IMR-90 (cell line): ENCODE data around the gene RAD51B. TPM values are rescaled to one million over a fixed set of nuclear protein-coding genes. Genes with fewer than 3 reads are reported as not detected.

Experiments used
- ATAC-seq: fragments of 200-7000 bp; cut with Tn5 transposase; 2 replicates; pipeline ENCODE4 v1.9.1; 2020; ENCODE audit warnings: low read depth, mild to moderate bottlenecking, moderate library complexity
- BruUV-seq: library from RNA; stranded (reverse); fragments of 400-500 nt; replicated peaks from 2 replicates; lab custom pipeline; 2021; lab: Mats Ljungman, UMichigan
- CTCF ChIA-PET: fragments of 300-600 bp; formaldehyde crosslinking; extraction: SDS; loops from one replicate; lab custom pipeline; 2021; ENCODE audit warnings: antibody characterized with exemption; lab: Yijun Ruan, JAX
- POLR2A ChIA-PET: fragments of 300-600 bp; sonication (Branson Sonifier 250); formaldehyde crosslinking; loops from one replicate; lab custom pipeline; 2022; ENCODE audit warnings: antibody characterized with exemption; ENCODE audit not compliant: unreplicated experiment; lab: Charles Lee
- DNase-seq: peaks from one replicate; pipeline ENCODE4 v3.0.0; 2013
- H2AFZ ChIP-seq: replicated peaks from 2 replicates; pipeline ENCODE3; 2013; ENCODE audit warnings: low read length, mild to moderate bottlenecking; ENCODE audit not compliant: poor library complexity
- H2AK5ac ChIP-seq: 2 replicates; pipeline ENCODE4 v1.6.1; 2013; ENCODE audit warnings: low read depth, low read length, inconsistent platforms
- H2AK9ac ChIP-seq: replicated peaks from 2 replicates; pipeline ENCODE3; 2013; ENCODE audit warnings: mild to moderate bottlenecking, low read depth, low read length, moderate library complexity; ENCODE audit not compliant: poor library complexity
- H2BK120ac ChIP-seq: 2 replicates; pipeline ENCODE4 v1.6.1; 2013; ENCODE audit warnings: low read depth, low read length, inconsistent platforms
- H2BK15ac ChIP-seq: 3 replicates; pipeline ENCODE4 v1.6.1; 2013; ENCODE audit warnings: low read depth, low read length, inconsistent platforms
- H2BK20ac ChIP-seq: 2 replicates; pipeline ENCODE4 v1.6.1; 2013; ENCODE audit warnings: low read depth, mild to moderate bottlenecking, inconsistent platforms, low read length, moderate library complexity
- H2BK5ac ChIP-seq: 2 replicates; pipeline ENCODE4 v1.6.1; 2013; ENCODE audit warnings: mild to moderate bottlenecking, low read depth, low read length, inconsistent platforms; ENCODE audit not compliant: poor library complexity, severe bottlenecking
- H3K14ac ChIP-seq: replicated peaks from 2 replicates; pipeline ENCODE4 v1.6.1; 2013; ENCODE audit warnings: low read depth, low read length, inconsistent platforms
- H3K18ac ChIP-seq: 2 replicates; pipeline ENCODE4 v1.6.1; 2013; ENCODE audit warnings: low read depth, low read length, control low read depth
- H3K23ac ChIP-seq: 2 replicates; pipeline ENCODE4 v1.6.1; 2013; ENCODE audit warnings: low read depth, low read length, inconsistent platforms
- H3K27ac ChIP-seq: 2 replicates; pipeline ENCODE4 v1.5.1; 2013; ENCODE audit warnings: mild to moderate bottlenecking, control low read depth, low read length; ENCODE audit not compliant: insufficient read depth
- H3K27me3 ChIP-seq: 2 replicates; pipeline ENCODE4 v1.6.1; 2013; ENCODE audit warnings: low read length; ENCODE audit not compliant: control insufficient read depth, insufficient read depth
- H3K36me3 ChIP-seq: 2 replicates; pipeline ENCODE4 v1.6.1; 2013; ENCODE audit warnings: low read length, mixed read lengths; ENCODE audit not compliant: control insufficient read depth, insufficient read depth
- H3K4ac ChIP-seq: 2 replicates; pipeline ENCODE4 v1.6.1; 2013; ENCODE audit warnings: low read depth, low read length, inconsistent platforms
- H3K4me1 ChIP-seq: 2 replicates; pipeline ENCODE4 v1.6.1; 2013; ENCODE audit warnings: low read length, mixed read lengths; ENCODE audit not compliant: control insufficient read depth, insufficient read depth
- H3K4me2 ChIP-seq: 2 replicates; pipeline ENCODE4 v1.6.1; 2013; ENCODE audit warnings: low read depth, mild to moderate bottlenecking, control low read depth, low read length, moderate library complexity
- H3K4me3 ChIP-seq: 2 replicates; pipeline ENCODE4 v1.5.1; 2013; ENCODE audit warnings: low read depth, mild to moderate bottlenecking, control low read depth, low read length, moderate library complexity; ENCODE audit not compliant: insufficient read depth
- H3K56ac ChIP-seq: 2 replicates; pipeline ENCODE4 v1.6.1; 2013; ENCODE audit warnings: low read length, inconsistent platforms; ENCODE audit not compliant: insufficient read depth; ENCODE audit errors: extremely low read depth
- H3K79me1 ChIP-seq, 2 experiments: 2 replicates each; pipeline ENCODE4 v1.6.1; 2013; ENCODE audit warnings: low read length in 2 of 2, inconsistent platforms in 1 of 2, low read depth in 1 of 2
- H3K9ac ChIP-seq: 2 replicates; pipeline ENCODE4 v1.6.1; 2013; ENCODE audit warnings: low read depth, low read length, control low read depth
- H3K9me1 ChIP-seq: 2 replicates; pipeline ENCODE4 v1.6.1; 2013; ENCODE audit warnings: low read length, inconsistent platforms; ENCODE audit not compliant: insufficient read depth
- H3K9me3 ChIP-seq: 2 replicates; pipeline ENCODE4 v1.6.1; 2013; ENCODE audit warnings: low read length; ENCODE audit not compliant: control insufficient read depth, insufficient read depth
- H4K20me1 ChIP-seq: 2 replicates; pipeline ENCODE4 v1.6.1; 2013; ENCODE audit warnings: low read length, inconsistent platforms; ENCODE audit not compliant: insufficient read depth
- H4K5ac ChIP-seq: 2 replicates; pipeline ENCODE4 v1.6.1; 2013; ENCODE audit warnings: mild to moderate bottlenecking, low read depth, low read length, control low read depth
- H4K8ac ChIP-seq, 2 experiments: 2 replicates each; pipeline ENCODE4 v1.6.1; 2013; ENCODE audit warnings: low read depth in 2 of 2, low read length in 2 of 2, control low read depth in 1 of 2, inconsistent platforms in 1 of 2
- H4K91ac ChIP-seq: 2 replicates; pipeline ENCODE4 v1.6.1; 2013; ENCODE audit warnings: low read depth, low read length, inconsistent platforms; ENCODE audit not compliant: insufficient read depth
- BHLHE40 ChIP-seq: fragments of 150-350 bp; IDR thresholded peaks from 2 replicates; pipeline ENCODE4 v1.6.1; 2016; ENCODE audit warnings: mild to moderate bottlenecking, low read depth, low read length
- CEBPB ChIP-seq: IDR thresholded peaks from 2 replicates; pipeline ENCODE4 v1.6.1; 2012; ENCODE audit warnings: low read depth, low read length, improper control_type of control experiment
- CHD1 ChIP-seq: IDR thresholded peaks from 2 replicates; pipeline ENCODE4 v1.6.1; 2012; ENCODE audit warnings: low read depth, low read length, improper control_type of control experiment
- ELK1 ChIP-seq: fragments of 150-350 bp; IDR thresholded peaks from 2 replicates; pipeline ENCODE4 v1.6.1; 2016; ENCODE audit warnings: low read depth, mild to moderate bottlenecking, low read length, moderate library complexity, borderline replicate concordance
- MAZ ChIP-seq: IDR thresholded peaks from 2 replicates; pipeline ENCODE4 v1.6.1; 2012; ENCODE audit warnings: low read depth, mild to moderate bottlenecking, low read length, improper control_type of control experiment, moderate library complexity, borderline replicate concordance
- MXI1 ChIP-seq: IDR thresholded peaks from 2 replicates; pipeline ENCODE4 v1.6.1; 2012; ENCODE audit warnings: low read depth, mild to moderate bottlenecking, low read length, moderate library complexity, borderline replicate concordance
- RAD21 ChIP-seq: IDR thresholded peaks from 2 replicates; pipeline ENCODE4 v1.6.1; 2012; ENCODE audit warnings: low read length, improper control_type of control experiment
- RCOR1 ChIP-seq: IDR thresholded peaks from 2 replicates; pipeline ENCODE4 v1.6.1; 2012; ENCODE audit warnings: mild to moderate bottlenecking, low read length, improper control_type of control experiment; ENCODE audit not compliant: insufficient replicate concordance
- RFX5 ChIP-seq: IDR thresholded peaks from 2 replicates; pipeline ENCODE4 v1.8.0; 2012; ENCODE audit warnings: low read depth, mild to moderate bottlenecking, low read length, moderate library complexity
- SMC3 ChIP-seq: fragments of 150-350 bp; IDR thresholded peaks from 2 replicates; pipeline ENCODE4 v1.6.1; 2016; ENCODE audit warnings: low read depth, mild to moderate bottlenecking, antibody characterized with exemption, low read length, moderate library complexity
- USF2 ChIP-seq: fragments of 150-350 bp; IDR thresholded peaks from 2 replicates; pipeline ENCODE4 v1.6.1; 2017; ENCODE audit warnings: mild to moderate bottlenecking, antibody characterized with exemption, low read length, low read depth
- WGBS, 2 experiments: methylation state at CpG; one replicate each; pipeline versions ENCODE4 v1.1.5 to v1.1.7; 2013; ENCODE audit warnings: missing lambda C conversion rate in 2 of 2; ENCODE audit not compliant: insufficient read length in 1 of 2; ENCODE audit errors: extremely low coverage in 2 of 2; 5-methylcytosine and 5-hydroxymethylcytosine counted together
- dilution Hi-C: fragments of 300-500 bp; cut with HindIII; formaldehyde crosslinking; loops from one replicate; pipeline ENCODE4 v1.14.3; 2018; ENCODE audit warnings: low sequenced_read_pairs; ENCODE audit not compliant: unreplicated experiment
- in situ Hi-C: fragments of 300-500 bp; cut with MboI; formaldehyde crosslinking; loops from 3 replicates; pipeline ENCODE4 v1.14.3; 2019; ENCODE audit warnings: low sequenced_read_pairs, inconsistent platforms, mixed read lengths
- intact Hi-C: fragments of 100-400 bp; cut with micrococcal nuclease; formaldehyde crosslinking; loops from 2 replicates; pipeline ENCODE4 v1.10.0; 2022
- polyA plus RNA-seq, 3 experiments: library from polyadenylated mRNA; depleted of rRNA; stranded (reverse); fragments of >200 nt; gene quantifications; 2 replicates each; pipeline ENCODE4 v1.2.3, GENCODE V29; 2012; ENCODE audit warnings: low replicate concordance in 1 of 3
- total RNA-seq: library from RNA; depleted of rRNA; stranded (reverse); fragments of >200 nt; gene quantifications from 2 replicates; pipeline ENCODE4 v1.2.3, GENCODE V29; 2012

Gene RAD51B
- total and polyA plus RNA-seq, 2 of the 4 experiments (the other 2 are of a cell fraction) = 5.1 to 18.8 TPM

- intact Hi-C loops (no loop called here), dilution Hi-C loops (no loop called here)
- BruUV-seq = no TSS peak
Observed at GRCh38 chr14:67863223-67863622, 43.6 kb downstream of the RAD51B start.

More at GRCh38 chr14:67863223-67863622, 43.6 kb downstream of the RAD51B start:
- H2BK120ac ChIP-seq = no peak overlapping the region
- no peak overlapping the region for H2AFZ ChIP-seq
- H3K36me3 ChIP-seq = 0 out of 2 replicates have a peak, but pooled peaks cover 1% of the 10 kb centered on the region
- ATAC-seq (no peak), DNase-seq (no peak)
- in situ Hi-C loops = no loop called here
- no peak overlapping the region for H3K14ac ChIP-seq
- H2AK5ac ChIP-seq = no peak overlapping the region
- no peak overlapping the region for H4K8ac ChIP-seq
- TF ChIP-seq RAD21 (no peak), CEBPB (no peak), BHLHE40 (no peak), MXI1 (no peak), CHD1 (no peak), MAZ (no peak), ELK1 (no peak), SMC3 (no peak), RCOR1 (no peak), USF2 (no peak), RFX5 (no peak)
- no peak overlapping the region for H4K5ac ChIP-seq
- H3K4me2 ChIP-seq = no peak overlapping the region
- H2BK5ac ChIP-seq = no peak overlapping the region
- no peak overlapping the region for H3K27ac ChIP-seq
- 100% methylated on average over 1 of the region's 2 CpGs; no CpG with 5 or more reads in 1 of the 2 experiments for WGBS, 2 experiments
- no peak overlapping the region for H3K4me3 ChIP-seq
- H2BK15ac ChIP-seq = no peak overlapping the region
- H3K27me3 ChIP-seq = no peaks in the 10 kb centered on the region
- H2AK9ac ChIP-seq = no peak overlapping the region
- no peaks in the 10 kb centered on the region for H3K79me1 ChIP-seq
- no peaks in the 10 kb centered on the region for H3K4me1 ChIP-seq
- no peak overlapping the region for H3K56ac ChIP-seq
- H3K9ac ChIP-seq = no peak overlapping the region
- no peak overlapping the region for H3K4ac ChIP-seq
- H4K20me1 ChIP-seq = no peaks in the 10 kb centered on the region
- ChIA-PET POLR2A (no interaction called here), CTCF (no interaction called here)
- H3K23ac ChIP-seq = no peak overlapping the region
- 0 out of 2 replicates have a peak, but pooled peaks cover 3% of the 10 kb centered on the region for H3K9me1 ChIP-seq
- no peak overlapping the region for H4K91ac ChIP-seq
- H3K18ac ChIP-seq = no peak overlapping the region
- no peaks in the 10 kb centered on the region for H3K9me3 ChIP-seq
- H2BK20ac ChIP-seq = no peak overlapping the region
